ENCODE data around the gene CCDC87.

GRCh38 chr11:66600631-66601233 lies 7.9 kb upstream of the CCDC87 start:
- TF ChIP-seq CTCF (IDR thresholded peaks at IDR 0.05) = no peak
- TF ChIP-seq EZH2 (IDR thresholded peaks at IDR 0.05) = no peak
- no peak for TF ChIP-seq EZH2phosphoT487 (IDR thresholded peaks at IDR 0.05)
